Left hindlimb (tissue), 1 donor: ENCODE data around the gene PPP1R18.
A peak's percentile ranks its signal among the peaks of the same experiment; 100 is the strongest.
"Not testable (repeated sequence)": the region's sequence is repeated elsewhere in the genome, so short reads cannot be mapped to it uniquely, and the experiment has no call there.

Experiments
- DNase-seq: peaks from one replicate; pipeline ENCODE4 v3.0.0-alpha.2; 2018

Gene PPP1R18

GRCh38 chr6:30686009-30686907 is at the start of gene PPP1R18:
Gene PPP1R18, minus strand, starts transcription at chr6:30686645. Its CDS starts 627 bp downstream, at chr6:30686018.
- peak; percentile 87 for DNase-seq

- DNase-seq: no peak
Observed at GRCh38 chr6:30735668-30736314, 49.3 kb upstream of the PPP1R18 start.

- DNase-seq: no peak
Observed at GRCh38 chr6:30732237-30732943, 45.9 kb upstream of the PPP1R18 start.

- peak; percentile 75 for DNase-seq
Observed at GRCh38 chr6:30730601-30731435, 44.4 kb upstream of the PPP1R18 start.

GRCh38 chr6:30727920-30728553 is 41.6 kb upstream of the PPP1R18 start:
- DNase-seq: no peak

- no peak for DNase-seq
Observed at GRCh38 chr6:30726506-30727413, 40.3 kb upstream of the PPP1R18 start.

GRCh38 chr6:30725713-30726505 is 39.5 kb upstream of the PPP1R18 start:
- DNase-seq: no peak

GRCh38 chr6:30724906-30725667 is 38.6 kb upstream of the PPP1R18 start:
- DNase-seq: no peak

- not testable (repeated sequence) for DNase-seq
Observed at GRCh38 chr6:30723843-30724741, 37.6 kb upstream of the PPP1R18 start.

- DNase-seq: not testable (repeated sequence)
Observed at GRCh38 chr6:30723159-30723842, 36.9 kb upstream of the PPP1R18 start.

- peak; percentile 87 for DNase-seq
Observed at GRCh38 chr6:30722280-30723112, 36.1 kb upstream of the PPP1R18 start.

- not testable (repeated sequence) for DNase-seq
Observed at GRCh38 chr6:30722025-30722279, 35.5 kb upstream of the PPP1R18 start.

GRCh38 chr6:30721198-30722024 is 35.0 kb upstream of the PPP1R18 start:
- peak; percentile 92 for DNase-seq

- peak; percentile 82 for DNase-seq
Observed at GRCh38 chr6:30720738-30721197, 34.3 kb upstream of the PPP1R18 start.
